K562 (cell line): Measurements from ENCODE around the gene WDR47. TPM values are rescaled to one million over a fixed set of nuclear protein-coding genes. Genes with fewer than 3 reads are reported as not detected.
A peak's percentile ranks its signal among the peaks of the same experiment; 100 is the strongest.

Experiments
- ATAC-seq: fragments of 200-7000 bp; cut with Tn5 transposase; 3 replicates; pipeline ENCODE4 v1.9.1; 2020; ENCODE audit warnings: moderate library complexity
- BruUV-seq: library from RNA; stranded (reverse); fragments of 400-500 nt; replicated peaks from 2 replicates; lab custom pipeline; 2021; lab: Mats Ljungman, UMichigan
- CTCF ChIA-PET: fragments of 300-600 bp; formaldehyde crosslinking; extraction: SDS; loops from one replicate; lab custom pipeline; 2021; ENCODE audit warnings: low intra/inter-chr PET ratio; lab: Yijun Ruan, JAX
- POLR2A ChIA-PET: fragments of 300-600, 350-650 bp; sonication (Branson Sonifier 250); formaldehyde crosslinking; extraction: SDS; loops from one replicate; lab custom pipeline; 2021; ENCODE audit warnings: antibody characterized with exemption, inconsistent platforms; lab: Yijun Ruan, JAX
- DNase-seq, 4 experiments: peaks; one replicate each; pipeline versions ENCODE4 v3.0.0 to v3.0.0-alpha.2; 2011 to 2018; ENCODE audit warnings: low spot score in 3 of 4, mixed read lengths in 3 of 4; ENCODE audit errors: extremely low read depth in 1 of 4
- FAIRE-seq: peaks from 2 replicates; lab custom pipeline; 2011; peaks lifted over from hg19 to GRCh38; lab: Jason Lieb, UNC
- H2AFZ ChIP-seq: 2 replicates; pipeline ENCODE4 v1.6.0; 2011; ENCODE audit warnings: low read depth, low read length, control low read depth, inconsistent platforms
- H3K27ac ChIP-seq: fragments of 200-600 bp; 3 replicates; pipeline ENCODE4 v1.8.0; 2011; ENCODE audit warnings: low read depth, mild to moderate bottlenecking, control low read depth, inconsistent platforms, low read length, moderate library complexity, mixed read lengths; ENCODE audit errors: extremely low read depth
- H3K27me3 ChIP-seq, 2 experiments: fragments of 300-600 bp in 1 of 2; 2 replicates in 1 of 2; 3 replicates in 1 of 2; pipeline versions ENCODE4 v1.6.0 to v1.8.0; 2011; ENCODE audit warnings: inconsistent platforms in 2 of 2, low read length in 2 of 2, mild to moderate bottlenecking in 1 of 2, mixed read lengths in 1 of 2, moderate library complexity in 1 of 2; ENCODE audit not compliant: control insufficient read depth in 2 of 2, insufficient read depth in 2 of 2
- H3K36me3 ChIP-seq: fragments of 300-600 bp; 3 replicates; pipeline ENCODE4 v1.8.0; 2011; ENCODE audit warnings: mild to moderate bottlenecking, low read length, inconsistent platforms; ENCODE audit not compliant: control insufficient read depth, insufficient read depth
- H3K4me1 ChIP-seq, 2 experiments: fragments of 200-600 bp in 1 of 2; replicated peaks in 1 of 2; 2 replicates in 1 of 2; 3 replicates in 1 of 2; pipeline versions ENCODE4 v1.5.1 to v1.8.0; 2011; ENCODE audit warnings: inconsistent platforms in 2 of 2, low read length in 2 of 2, mild to moderate bottlenecking in 1 of 2, mixed read lengths in 1 of 2, moderate library complexity in 1 of 2; ENCODE audit not compliant: control insufficient read depth in 2 of 2, insufficient read depth in 2 of 2
- H3K4me2 ChIP-seq: 2 replicates; pipeline ENCODE4 v1.6.1; 2011; ENCODE audit warnings: low read length, control low read depth, inconsistent platforms, mixed read lengths; ENCODE audit not compliant: insufficient read depth
- H3K4me3 ChIP-seq: fragments of 200-600 bp; sonication (generic), shearing (Covaris generic); 2 replicates; pipeline ENCODE4 v1.5.1; 2016; ENCODE audit warnings: control low read depth, inconsistent platforms
- H3K79me2 ChIP-seq: fragments of 200-600 bp; 3 replicates; pipeline ENCODE4 v1.8.0; 2011; ENCODE audit warnings: low read length, inconsistent platforms; ENCODE audit not compliant: control insufficient read depth, insufficient read depth
- H3K9ac ChIP-seq, 2 experiments: 2 replicates each; pipeline versions ENCODE4 v1.6.0 to v1.6.1; 2011; ENCODE audit warnings: low read depth in 2 of 2, low read length in 2 of 2, control low read depth in 1 of 2, inconsistent platforms in 1 of 2, mild to moderate bottlenecking in 1 of 2, mixed read lengths in 1 of 2; ENCODE audit not compliant: insufficient read depth in 1 of 2
- H3K9me1 ChIP-seq: one replicate; pipeline ENCODE4 v1.6.0; 2011; ENCODE audit warnings: inconsistent platforms, mild to moderate bottlenecking, low read length, moderate library complexity; ENCODE audit not compliant: control insufficient read depth, insufficient read depth
- H3K9me3 ChIP-seq: replicated peaks from 2 replicates; pipeline ENCODE4 v1.5.1; 2011; ENCODE audit warnings: low read depth, low read length, inconsistent platforms; ENCODE audit not compliant: control insufficient read depth, insufficient read depth
- H4K20me1 ChIP-seq: replicated peaks from 2 replicates; pipeline ENCODE4 v1.6.1; 2011; ENCODE audit warnings: low read length, inconsistent platforms, mixed read lengths; ENCODE audit not compliant: control insufficient read depth, insufficient read depth
- HMBOX1 ChIP-seq: sonication (generic); IDR thresholded peaks from 2 replicates; pipeline ENCODE4 v1.6.1; 2016
- MEIS2 ChIP-seq: fragments of 450-650 bp; IDR thresholded peaks from 2 replicates; pipeline ENCODE4 v1.6.1; 2014; ENCODE audit warnings: mild to moderate bottlenecking; ENCODE audit not compliant: partially characterized antibody
- PBX2 ChIP-seq, 2 experiments: IDR thresholded peaks in 1 of 2; conservative IDR thresholded peaks in 1 of 2; 2 replicates each; pipeline ENCODE4 v1.6.1; 2016; ENCODE audit warnings: low read depth in 2 of 2, mild to moderate bottlenecking in 1 of 2, missing compliant biosample characterization in 1 of 2, missing genetic modification characterization in 1 of 2, moderate library complexity in 1 of 2
- PKNOX1 ChIP-seq: fragments of 450-650 bp; IDR thresholded peaks from 2 replicates; pipeline ENCODE4 v1.6.1; 2016
- TCF7 ChIP-seq: sonication (generic); IDR thresholded peaks from 2 replicates; pipeline ENCODE4 v1.6.1; 2016; ENCODE audit warnings: antibody characterized with exemption, borderline replicate concordance
- WGBS: fragments of 100-300 bp; shearing (Covaris generic); methylation state at CpG from one replicate; pipeline ENCODE4 v1.1.6; 2016; ENCODE audit warnings: low coverage, mixed read lengths; ENCODE audit not compliant: insufficient coverage; ENCODE audit errors: missing lambda C conversion rate; 5-methylcytosine and 5-hydroxymethylcytosine counted together
- in situ Hi-C: fragments of 300-500 bp; cut with MboI; formaldehyde crosslinking; loops from 4 replicates; pipeline ENCODE4 v1.15.0; 2018; ENCODE audit warnings: inconsistent platforms, mixed read lengths
- intact Hi-C: fragments of 100-400 bp; cut with micrococcal nuclease; formaldehyde crosslinking; loops from 2 replicates; pipeline ENCODE4 v1.14.2; 2022
- polyA plus RNA-seq, 8 experiments: library from polyadenylated mRNA; depleted of rRNA in 4 of 8; stranded (reverse) in 5 of 8; unstranded in 3 of 8; fragments of >200 nt; fragmentation: Nextera tagmentation in 2 of 8; fragmentation: Illumina TruSeq in 1 of 8; extraction: Ambion mirVana in 2 of 8; extraction: Trizol in 1 of 8; gene quantifications; 2 replicates each; pipeline versions ENCODE4 v1.2.1 to v1.2.3, GENCODE V29; 2011 to 2014; ENCODE audit warnings: inconsistent platforms in 1 of 8, missing spikeins in 1 of 8
- total RNA-seq, 7 experiments: library from RNA; depleted of rRNA in 6 of 7; stranded (reverse); fragments of >200 nt in 6 of 7; fragmentation: Illumina TruSeq in 2 of 7; extraction: Trizol in 2 of 7; gene quantifications; 2 replicates each; pipeline versions ENCODE4 v1.2.1 to v1.2.3, GENCODE V29; 2011 to 2021; ENCODE audit warnings: low replicate concordance in 1 of 7

Gene WDR47
- total and polyA plus RNA-seq, 9 of the 15 experiments (the other 6 are each of a cell fraction or from before 2014, with no cell fraction given), result 1.3 to 10.1 (median 4.9) TPM

GRCh38 chr1:109050228-109050995 is 8.5 kb upstream of the WDR47 start:
- Histone ChIP-seq H3K36me3 (no peaks in the 10 kb centered on the region), H4K20me1 (no peaks in the 10 kb centered on the region), H3K79me2 (no peaks in the 10 kb centered on the region), H3K4me1 (0 out of 5 replicates have a peak, but pooled peaks cover 0 to 3% of the 10 kb centered on the region in 2 experiments), H3K4me2 (no peak overlapping the region), H3K27ac (no peak overlapping the region), H3K4me3 (no peak overlapping the region), H3K27me3 (no peaks in the 10 kb centered on the region), H3K9ac (no peak overlapping the region), H3K9me3 (no peaks in the 10 kb centered on the region), H2AFZ (peak overlapping the region; percentile 56), H3K9me1 (no peaks in the 10 kb centered on the region)
- intact Hi-C loops, result no loop called here
- DNase-seq (no peak), ATAC-seq (peak; percentile 63), FAIRE-seq (no peak)
- WGBS, result 16% methylated on average over 7 of the region's 7 CpGs
- ChIA-PET CTCF (no interaction called here), POLR2A (interaction anchor here (0.6 kb wide), 2 partner anchors 9 to 168 kb away, joined by 3 to 4 read pairs; partner anchors contain the start of gene WDR47)
- in situ Hi-C loops, result no loop called here
- BruUV-seq, result no TSS peak
- TF ChIP-seq MEIS2 (peak; percentile 82), PKNOX1 (peak; percentile 66; the same call in 1 of the 2 replicates), TCF7 (no peak), PBX2 (CRISPR knock-in tag; IDR thresholded peaks at IDR 0.05; ENCODE audit: low read depth) (no peak), PBX2 (tag; conservative IDR thresholded peaks at IDR 0.05; ENCODE audit: low read depth) (peak; percentile 71), HMBOX1 (0 out of 2 replicates have a peak, but pooled peaks have one; percentile 26)
